Activated naive CD4-positive, alpha-beta T cell treated with anti-CD3 and anti-CD28 coated beads, Interleukin-2, amount 50 U/mL, for 16 hours (primary cell): ENCODE measurements around the gene SNAPC1.

Source experiments
- DNase-seq: peaks from one replicate; pipeline ENCODE4 v3.0.0-alpha.2; 2020

The SNAPC1 gene

DNA sequence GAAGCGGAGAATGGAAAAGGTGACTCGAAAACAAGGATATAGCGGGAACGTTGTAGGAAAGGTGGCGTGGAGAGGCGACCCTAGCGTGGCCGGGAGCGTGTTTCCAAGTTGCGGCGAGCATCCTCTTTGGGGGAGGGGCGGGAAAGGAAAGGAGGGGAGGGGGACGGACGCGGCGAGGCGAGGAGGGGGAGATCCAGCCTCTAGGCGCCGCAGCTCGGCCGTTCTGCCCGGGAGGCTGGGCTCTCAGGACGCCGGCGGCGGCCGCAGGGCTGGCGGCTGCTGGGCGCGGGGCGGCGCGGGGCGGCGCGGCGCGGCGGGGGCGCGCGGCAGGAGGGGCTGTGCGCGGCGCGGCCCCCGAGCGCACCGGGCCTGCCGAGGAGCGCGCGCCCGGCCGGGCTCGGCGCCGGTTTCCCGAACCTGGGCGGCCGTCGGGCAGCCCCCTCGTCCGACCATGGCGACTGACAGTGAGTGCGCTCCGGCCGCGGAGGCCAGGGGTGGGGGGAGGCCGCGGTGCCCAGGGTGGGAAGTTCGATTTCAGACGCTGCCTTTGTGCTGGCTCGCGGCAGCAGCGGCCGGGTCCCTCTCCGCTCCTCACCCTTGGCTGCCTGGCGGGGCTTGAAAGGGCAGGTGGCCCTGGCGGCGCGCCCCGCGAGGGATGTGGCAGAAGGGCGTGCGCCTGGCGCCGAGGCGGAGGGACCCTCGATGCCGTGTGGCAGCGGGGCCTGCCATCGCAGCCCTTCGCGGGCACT lies 50.3 kb downstream of the SNAPC1 start, which contains the start of gene SYT16:
Gene SYT16, plus strand, starts transcription at position 357 of the 749 bp plus-strand sequence.
- peak; percentile 23 for DNase-seq

DNA sequence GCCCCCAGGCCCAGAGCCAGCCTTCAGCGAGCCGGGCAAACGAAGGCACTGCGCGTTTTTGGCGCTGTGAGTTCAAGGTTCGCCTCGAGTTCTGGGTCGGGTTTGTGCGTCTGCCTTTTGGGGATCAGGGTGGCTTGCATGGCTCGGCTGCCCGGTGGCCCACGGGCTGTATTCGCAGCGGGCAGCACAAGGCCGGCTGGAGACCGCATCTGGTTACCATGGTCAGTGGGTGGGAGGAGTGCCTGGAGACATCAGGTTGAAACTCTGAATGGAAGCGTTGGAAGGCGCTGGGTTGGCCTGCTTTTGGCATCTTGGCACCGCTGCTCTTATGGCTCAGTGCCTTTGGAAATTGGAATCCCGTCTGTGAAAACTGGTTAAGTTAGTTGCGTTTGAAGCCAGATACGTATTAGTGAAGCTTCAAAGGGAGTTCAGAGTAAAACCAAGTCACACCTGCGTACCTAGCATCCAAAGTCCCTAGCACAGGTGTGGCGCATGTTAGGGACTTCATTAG lies 50.9 kb downstream of the SNAPC1 start:
- no peak for DNase-seq

DNA sequence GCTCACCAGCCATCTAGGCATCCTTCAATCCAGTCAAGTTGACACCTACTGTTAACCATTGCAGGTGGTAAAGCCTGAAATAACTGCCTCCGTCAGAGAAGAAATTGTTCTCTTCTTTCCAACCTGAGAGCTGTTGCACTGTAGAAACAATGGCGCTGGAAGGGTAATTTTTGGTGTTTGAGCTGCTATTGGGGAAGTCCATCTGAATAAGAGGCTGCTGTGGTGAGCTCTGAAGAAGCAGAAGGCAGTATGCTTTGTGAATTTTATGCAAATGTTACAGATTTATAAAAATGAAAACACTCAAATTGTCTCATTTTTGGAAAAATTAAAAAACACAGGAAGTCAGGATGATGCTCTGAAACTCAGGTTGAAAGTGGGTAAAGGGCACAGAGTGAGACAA lies 60.2 kb downstream of the SNAPC1 start:
- no peak for DNase-seq

DNA sequence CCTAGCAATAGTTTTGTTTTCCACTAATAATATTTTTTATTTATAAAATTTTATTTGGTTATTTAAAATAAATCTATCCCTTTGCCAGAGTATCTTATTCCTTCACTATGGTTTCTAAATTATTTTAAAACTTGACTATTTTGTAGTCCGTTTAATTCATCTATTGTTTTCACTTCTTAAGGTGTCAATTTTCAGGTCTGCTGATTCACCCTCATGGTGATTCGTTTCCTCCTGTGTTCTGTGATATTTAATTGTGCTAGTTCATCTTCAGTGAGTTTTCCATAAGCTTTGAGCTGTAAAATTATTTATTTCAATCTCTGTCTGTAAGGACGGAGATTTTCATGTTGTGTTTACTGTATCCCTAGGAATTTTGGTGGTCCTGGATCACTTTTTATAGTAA lies 70.6 kb downstream of the SNAPC1 start:
- no peak for DNase-seq

DNA sequence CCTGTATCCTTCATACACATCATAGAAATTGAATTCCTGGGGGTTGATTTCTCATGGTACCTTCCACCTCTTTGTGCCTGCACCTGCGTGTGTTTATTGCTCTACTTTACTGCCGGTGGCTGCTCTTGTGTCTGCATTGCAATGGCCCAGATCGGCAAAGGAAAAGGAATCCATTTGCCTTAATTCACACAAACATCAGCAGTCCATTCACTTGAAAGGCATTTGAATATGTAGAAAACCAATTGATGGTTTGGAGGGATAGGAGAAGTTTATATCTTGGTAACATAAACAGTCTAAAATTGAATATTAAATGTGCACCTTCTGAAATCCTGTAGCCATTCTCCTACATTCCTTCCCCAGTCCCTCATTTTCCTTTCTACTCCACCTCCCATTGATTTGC lies 74.0 kb downstream of the SNAPC1 start:
- DNase-seq = no peak

DNA sequence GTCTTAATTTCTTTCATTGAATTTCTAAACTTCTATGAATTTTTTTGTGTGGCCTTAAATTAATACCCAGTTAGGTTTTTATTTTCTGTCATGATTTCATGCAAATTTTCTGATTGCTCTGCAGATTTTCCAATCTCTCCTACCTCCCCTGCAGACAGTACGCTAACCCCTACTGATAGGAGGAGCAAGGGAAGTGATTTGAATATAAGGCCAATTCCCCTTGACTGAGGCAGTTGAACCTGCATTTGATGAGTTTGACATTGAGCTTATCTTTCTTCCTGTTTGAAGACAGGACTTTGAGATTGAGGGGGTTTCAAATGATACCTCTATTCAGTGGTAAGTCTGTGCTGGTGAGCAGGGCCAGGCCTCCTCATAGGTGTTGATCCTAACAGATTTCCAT lies 74.6 kb downstream of the SNAPC1 start:
- DNase-seq = no peak

DNA sequence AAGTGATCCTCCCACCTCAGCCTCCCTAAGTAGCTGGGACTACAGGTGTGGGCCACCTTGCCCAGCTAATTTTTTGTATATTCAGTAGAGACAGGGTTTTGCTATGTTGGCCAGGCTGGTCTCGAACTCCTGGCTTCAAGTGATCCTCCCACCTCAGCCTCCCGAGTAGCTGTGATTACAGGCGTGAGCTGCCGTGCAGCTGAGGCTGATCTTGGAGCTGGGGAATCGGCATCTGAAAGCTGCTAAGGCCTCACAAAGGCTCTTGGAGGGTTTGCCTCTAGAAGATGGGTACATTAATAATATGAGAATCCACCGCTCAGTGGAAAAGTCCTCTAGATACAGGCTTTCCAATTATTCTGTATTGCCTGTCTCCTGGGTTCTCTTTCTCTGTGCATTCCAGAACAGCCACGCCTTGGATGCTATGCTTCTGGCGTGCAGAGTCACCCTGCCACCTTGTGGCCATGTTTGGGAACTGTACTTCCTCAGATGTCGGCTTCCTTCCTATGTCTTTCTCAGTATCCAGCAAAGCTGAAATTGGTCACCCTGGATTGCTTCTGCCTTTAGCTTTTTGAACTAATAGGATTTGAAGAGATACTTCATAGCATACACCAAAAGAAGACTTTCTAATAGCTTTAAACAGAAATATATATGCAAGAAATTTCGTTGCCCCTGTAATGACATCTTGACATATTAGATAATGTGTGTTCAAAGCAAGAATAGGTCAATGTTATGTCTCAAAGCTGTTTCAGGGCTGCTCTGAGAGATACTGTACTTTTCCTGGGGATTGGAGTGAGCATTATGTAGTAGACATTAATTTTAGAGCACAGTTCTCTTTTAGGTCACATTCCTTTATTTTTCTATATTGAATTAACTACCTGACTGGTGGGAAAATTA lies 75.4 kb downstream of the SNAPC1 start:
- DNase-seq = peak; percentile 72

DNA sequence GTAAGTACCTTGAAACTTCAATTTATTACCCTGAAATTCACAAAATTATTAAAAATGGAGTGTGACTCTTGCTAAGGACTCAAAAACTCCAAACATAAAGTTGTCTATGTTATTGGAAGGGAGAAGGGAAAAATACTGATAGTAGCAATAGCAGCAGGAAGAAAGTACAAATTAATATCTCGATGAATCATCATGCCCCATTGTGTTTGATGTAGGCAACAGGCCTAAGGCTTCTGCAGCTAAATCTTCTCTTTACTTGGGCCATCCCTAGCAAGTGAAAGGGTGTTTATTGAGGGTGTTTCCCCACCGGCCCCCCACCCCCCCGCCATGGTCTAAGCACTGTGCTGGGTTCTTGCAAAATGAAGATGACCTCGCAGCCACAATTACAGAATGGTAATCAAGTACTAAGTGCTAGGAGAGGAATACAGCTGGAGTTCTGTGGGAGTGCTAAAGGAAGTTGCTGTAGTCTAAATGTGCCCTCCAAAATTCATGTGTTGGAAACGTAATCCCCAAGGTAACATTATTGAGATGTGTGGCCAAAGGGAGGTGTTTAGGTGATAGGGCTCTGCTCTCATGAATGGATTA lies 76.5 kb downstream of the SNAPC1 start:
- no peak for DNase-seq

DNA sequence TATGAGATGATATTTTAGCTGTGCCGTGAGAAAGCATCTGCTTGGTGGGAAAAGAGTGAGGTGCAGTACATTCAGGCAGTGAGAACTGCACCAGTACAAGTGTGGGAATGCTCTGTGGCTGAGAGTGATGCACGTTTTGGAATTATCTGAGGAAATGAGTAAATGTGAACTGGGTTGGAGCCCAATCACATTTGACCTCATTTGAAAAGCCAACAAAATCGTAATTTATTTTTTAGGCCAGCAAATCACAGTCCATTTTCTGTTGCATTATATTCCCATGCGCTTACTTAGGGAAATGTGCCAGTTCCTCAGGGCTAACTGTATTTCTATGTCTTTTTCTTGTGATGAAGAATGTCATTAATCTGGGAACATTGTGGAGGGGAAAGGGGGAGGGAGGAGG lies 77.3 kb downstream of the SNAPC1 start:
- DNase-seq = no peak

DNA sequence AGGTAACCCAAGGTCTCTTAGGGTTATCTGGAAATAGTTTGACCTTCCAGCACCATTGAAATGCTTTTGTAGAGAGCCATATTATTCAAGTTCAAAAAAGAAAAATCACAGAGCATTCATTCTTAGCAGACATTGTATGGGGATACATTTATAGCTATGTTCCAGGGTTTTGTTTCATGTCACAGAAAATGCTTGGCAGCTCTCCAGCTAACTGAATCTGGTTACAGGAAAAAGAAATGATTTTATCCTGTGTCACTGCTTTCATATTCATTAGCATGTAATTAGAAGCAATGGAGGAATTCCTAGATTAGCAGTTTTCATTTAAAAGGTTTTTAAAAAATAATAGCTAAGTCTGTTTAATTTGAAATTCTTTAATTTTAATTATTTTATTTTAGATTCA lies 78.9 kb downstream of the SNAPC1 start:
- no peak for DNase-seq
